H1 (cell line): Measurements from ENCODE around the gene FBXL5. TPM values are rescaled to one million over a fixed set of nuclear protein-coding genes. Genes with fewer than 3 reads are reported as not detected.

Source experiments
- CTCF ChIA-PET: fragments of 300-600 bp; sonication (Branson Sonifier 250); formaldehyde crosslinking; loops from one replicate; lab custom pipeline; 2021; ENCODE audit not compliant: partially characterized antibody; lab: Charles Lee
- POLR2A ChIA-PET: fragments of 300-600 bp; sonication (Branson Sonifier 250); formaldehyde crosslinking; loops from one replicate; lab custom pipeline; 2021; ENCODE audit warnings: inconsistent platforms; ENCODE audit not compliant: partially characterized antibody; lab: Charles Lee
- DNase-seq, 2 experiments: peaks; one replicate each; pipeline versions ENCODE4 v3.0.0 to v3.0.0-alpha.2; 2010 to 2022; ENCODE audit warnings: low spot score in 2 of 2, low read depth in 1 of 2, mixed read lengths in 1 of 2
- FAIRE-seq: peaks from 2 replicates; lab custom pipeline; 2011; peaks lifted over from hg19 to GRCh38; lab: Jason Lieb, UNC
- H2AFZ ChIP-seq: 2 replicates; pipeline ENCODE4 v1.8.1; 2012; ENCODE audit warnings: low read length, inconsistent platforms
- H2AK5ac ChIP-seq: 2 replicates; pipeline ENCODE4 v1.6.1; 2013; ENCODE audit warnings: low read depth, low read length
- H2BK120ac ChIP-seq: replicated peaks from 2 replicates; pipeline ENCODE3; 2013; ENCODE audit warnings: low read depth, low read length, inconsistent platforms
- H2BK12ac ChIP-seq: 2 replicates; pipeline ENCODE4 v1.6.1; 2013; ENCODE audit warnings: low read depth, low read length
- H2BK15ac ChIP-seq: 2 replicates; pipeline ENCODE4 v1.6.1; 2013; ENCODE audit warnings: low read length
- H2BK20ac ChIP-seq: 2 replicates; pipeline ENCODE4 v1.6.1; 2013; ENCODE audit warnings: low read length
- H2BK5ac ChIP-seq: 2 replicates; pipeline ENCODE4 v1.6.1; 2013; ENCODE audit warnings: low read depth, low read length
- H3K14ac ChIP-seq: 2 replicates; pipeline ENCODE4 v1.6.1; 2013; ENCODE audit warnings: inconsistent platforms; ENCODE audit not compliant: insufficient read length
- H3K18ac ChIP-seq: 2 replicates; pipeline ENCODE4 v1.6.1; 2013; ENCODE audit warnings: low read length; ENCODE audit errors: extremely low read depth
- H3K23ac ChIP-seq: 2 replicates; pipeline ENCODE4 v1.6.1; 2013; ENCODE audit warnings: inconsistent platforms; ENCODE audit not compliant: insufficient read length
- H3K23me2 ChIP-seq: 2 replicates; pipeline ENCODE4 v1.6.1; 2013; ENCODE audit warnings: low read depth, low read length
- H3K27ac ChIP-seq: 2 replicates; pipeline ENCODE4 v1.6.1; 2011; ENCODE audit warnings: low read depth, low read length, inconsistent platforms
- H3K27me3 ChIP-seq, 4 experiments: replicated peaks in 1 of 4; 1 replicate in 1 of 4; 2 replicates in 3 of 4; pipeline versions ENCODE4 v1.6.1 to v1.8.1; 2011 to 2013; ENCODE audit warnings: low read length in 3 of 4, mild to moderate bottlenecking in 3 of 4, inconsistent platforms in 2 of 4, mixed read lengths in 2 of 4, moderate library complexity in 1 of 4; ENCODE audit not compliant: control insufficient read depth in 3 of 4, insufficient read depth in 3 of 4; ENCODE audit errors: extremely low read depth in 1 of 4
- H3K36me3 ChIP-seq, 4 experiments: 2 replicates each; pipeline versions ENCODE4 v1.6.1 to v1.8.1; 2011 to 2013; ENCODE audit warnings: mild to moderate bottlenecking in 4 of 4, low read length in 3 of 4, moderate library complexity in 2 of 4, control low read depth in 1 of 4, inconsistent platforms in 1 of 4; ENCODE audit not compliant: insufficient read depth in 4 of 4, control insufficient read depth in 2 of 4
- H3K4ac ChIP-seq: replicated peaks from 2 replicates; pipeline ENCODE3; 2013; ENCODE audit warnings: low read length, low read depth, mixed read lengths, inconsistent platforms; ENCODE audit not compliant: insufficient read length
- H3K4me1 ChIP-seq, 4 experiments: replicated peaks in 1 of 4; 1 replicate in 1 of 4; 2 replicates in 3 of 4; pipeline versions ENCODE4 v1.6.1 to v1.8.1; 2011 to 2013; ENCODE audit warnings: low read length in 3 of 4, inconsistent platforms in 2 of 4, mixed read lengths in 1 of 4; ENCODE audit not compliant: insufficient read depth in 4 of 4, control insufficient read depth in 3 of 4
- H3K4me2 ChIP-seq, 2 experiments: 2 replicates each; pipeline versions ENCODE4 v1.6.1 to v1.8.1; 2011 to 2013; ENCODE audit warnings: low read depth in 2 of 2, low read length in 2 of 2, control low read depth in 1 of 2, inconsistent platforms in 1 of 2, mild to moderate bottlenecking in 1 of 2; ENCODE audit not compliant: insufficient read depth in 1 of 2
- H3K4me3 ChIP-seq, 4 experiments: fragments of 200-600, 300-600 bp in 1 of 4; sonication (generic), shearing (Covaris generic), sonication (Bioruptor Twin) in 1 of 4; 2 replicates each; pipeline versions ENCODE4 v1.5.1 to v1.8.1; 2011 to 2016; ENCODE audit warnings: low read length in 4 of 4, low read depth in 3 of 4, control low read depth in 2 of 4, inconsistent platforms in 2 of 4, mild to moderate bottlenecking in 2 of 4, mixed read lengths in 1 of 4, moderate library complexity in 1 of 4; ENCODE audit not compliant: insufficient read depth in 2 of 4; ENCODE audit errors: extremely low read depth in 1 of 4
- H3K56ac ChIP-seq: replicated peaks from 2 replicates; pipeline ENCODE3; 2013; ENCODE audit warnings: low read depth, mild to moderate bottlenecking, mixed read lengths, low read length, inconsistent platforms; ENCODE audit not compliant: insufficient read length
- H3K79me1 ChIP-seq: 2 replicates; pipeline ENCODE4 v1.6.1; 2013; ENCODE audit warnings: low read depth, low read length, control low read depth
- H3K79me2 ChIP-seq, 2 experiments: 2 replicates each; pipeline versions ENCODE4 v1.6.1 to v1.8.1; 2012 to 2013; ENCODE audit warnings: low read length in 2 of 2, mild to moderate bottlenecking in 2 of 2, inconsistent platforms in 1 of 2; ENCODE audit not compliant: insufficient read depth in 2 of 2, control insufficient read depth in 1 of 2
- H3K9ac ChIP-seq, 4 experiments: replicated peaks in 1 of 4; 1 replicate in 1 of 4; 2 replicates in 3 of 4; pipeline versions ENCODE4 v1.6.1 to v1.8.1; 2011 to 2013; ENCODE audit warnings: low read depth in 3 of 4, low read length in 3 of 4, control low read depth in 2 of 4, mild to moderate bottlenecking in 2 of 4, moderate library complexity in 2 of 4, inconsistent platforms in 1 of 4; ENCODE audit errors: extremely low read depth in 1 of 4
- H3K9me3 ChIP-seq, 2 experiments: 2 replicates each; pipeline versions ENCODE4 v1.6.1 to v1.8.1; 2012 to 2013; ENCODE audit warnings: mild to moderate bottlenecking in 2 of 2, moderate library complexity in 2 of 2, control low read depth in 1 of 2, inconsistent platforms in 1 of 2, low read depth in 1 of 2, low read length in 1 of 2, mixed read lengths in 1 of 2; ENCODE audit not compliant: insufficient read depth in 2 of 2
- H4K20me1 ChIP-seq, 2 experiments: replicated peaks in 1 of 2; 2 replicates each; pipeline versions ENCODE3 to v1.8.1; 2011 to 2013; ENCODE audit warnings: inconsistent platforms in 2 of 2, low read length in 2 of 2, mild to moderate bottlenecking in 1 of 2; ENCODE audit not compliant: insufficient read depth in 2 of 2, control insufficient read depth in 1 of 2
- H4K5ac ChIP-seq: 2 replicates; pipeline ENCODE4 v1.6.1; 2013; ENCODE audit warnings: low read length, low read depth, mixed read lengths, inconsistent platforms; ENCODE audit not compliant: insufficient read length
- H4K8ac ChIP-seq: 2 replicates; pipeline ENCODE4 v1.8.0; 2013; ENCODE audit warnings: mild to moderate bottlenecking, moderate library complexity, low read length, inconsistent platforms; ENCODE audit not compliant: insufficient read depth; ENCODE audit errors: extremely low read depth
- H4K91ac ChIP-seq: replicated peaks from 2 replicates; pipeline ENCODE3; 2013; ENCODE audit warnings: low read length, mixed read lengths, inconsistent platforms; ENCODE audit not compliant: insufficient read length
- CHD2 ChIP-seq: IDR thresholded peaks from 2 replicates; pipeline ENCODE4 v1.6.1; 2012; ENCODE audit warnings: low read length, improper control_type of control experiment
- EGR1 ChIP-seq: IDR thresholded peaks from 2 replicates; pipeline ENCODE4 v1.6.1; 2011; ENCODE audit warnings: low read depth, low read length, borderline replicate concordance
- KDM5A ChIP-seq: fragments of 200-600 bp; IDR thresholded peaks from 2 replicates; pipeline ENCODE4 v1.7.1; 2012; ENCODE audit warnings: mild to moderate bottlenecking, low read length, inconsistent platforms, mixed read lengths
- POLR2AphosphoS5 ChIP-seq: IDR thresholded peaks from 2 replicates; pipeline ENCODE4 v1.6.1; 2011; ENCODE audit warnings: low read depth, low read length
- RNF2 ChIP-seq: fragments of 200-900, 300-1000 bp; sonication (generic); IDR thresholded peaks from 2 replicates; pipeline ENCODE4 v1.7.1; 2016; ENCODE audit warnings: borderline replicate concordance, low read depth, mild to moderate bottlenecking, antibody characterized with exemption, low read length; ENCODE audit not compliant: poor library complexity, severe bottlenecking; ENCODE audit errors: missing control alignments
- SP1 ChIP-seq: IDR thresholded peaks from 2 replicates; pipeline ENCODE4 v1.6.1; 2011; ENCODE audit warnings: low read depth, low read length
- SRF ChIP-seq: IDR thresholded peaks from 2 replicates; pipeline ENCODE4 v1.6.1; 2011; ENCODE audit warnings: mild to moderate bottlenecking, low read depth, low read length, moderate library complexity
- TAF1 ChIP-seq: IDR thresholded peaks from 2 replicates; pipeline ENCODE4 v1.6.1; 2011; ENCODE audit warnings: mild to moderate bottlenecking, low read depth, low read length
- WGBS, 2 experiments: shearing (Covaris generic) in 1 of 2; methylation state at CpG; one replicate each; pipeline versions ENCODE4 v1.1.6 to v1.1.7; 2013 to 2015; ENCODE audit warnings: low lambda C conversion rate in 2 of 2, mixed read lengths in 2 of 2, inconsistent platforms in 1 of 2, low coverage in 1 of 2, missing lambda C conversion rate in 1 of 2; ENCODE audit not compliant: insufficient replicate concordance in 2 of 2, insufficient coverage in 1 of 2, insufficient read length in 1 of 2; ENCODE audit errors: extremely low coverage in 1 of 2, missing lambda C conversion rate in 1 of 2; 5-methylcytosine and 5-hydroxymethylcytosine counted together
- polyA plus RNA-seq, 7 experiments: library from polyadenylated mRNA; depleted of rRNA in 3 of 7; stranded (reverse) in 5 of 7; unstranded in 2 of 7; fragments of >200 nt in 5 of 7; fragments of 200-250 nt in 2 of 7; gene quantifications; 1 replicate in 5 of 7; 2 replicates in 1 of 7; 4 replicates in 1 of 7; pipeline versions ENCODE4 v1.2.1 to v1.2.3, GENCODE V29; 2011 to 2013; ENCODE audit warnings: missing spikeins in 2 of 7, mixed read lengths in 2 of 7
- total RNA-seq: library from RNA; stranded (reverse); fragmentation: NEBNext Ultra II Directional; extraction: Animal tissue kit (Norgen Biotek cat#: 25700); gene quantifications from 2 replicates; pipeline ENCODE4 v1.2.1, GENCODE V29; 2021
- TF ChIP-seq, protein P1 (sequence below), 3 experiments: IDR thresholded peaks; 1 replicate in 2 of 3; 2 replicates in 1 of 3; pipeline versions ENCODE4 v1.5.1 to v1.6.1; 2011; ENCODE audit warnings: low read length in 3 of 3, mild to moderate bottlenecking in 3 of 3, inconsistent platforms in 2 of 3, low read depth in 1 of 3, moderate library complexity in 1 of 3; ENCODE audit not compliant: insufficient read depth in 1 of 3; ENCODE audit errors: control extremely low read depth in 1 of 3
- TF ChIP-seq, protein P2 (sequence below): IDR thresholded peaks from 2 replicates; pipeline ENCODE4 v1.6.1; 2012; ENCODE audit warnings: inconsistent platforms

The FBXL5 gene
- total and polyA plus RNA-seq, 2 of the 8 experiments (the other 6 are each of a cell fraction or from before 2014, with no cell fraction given), result 34.6 to 62.7 TPM

DNA sequence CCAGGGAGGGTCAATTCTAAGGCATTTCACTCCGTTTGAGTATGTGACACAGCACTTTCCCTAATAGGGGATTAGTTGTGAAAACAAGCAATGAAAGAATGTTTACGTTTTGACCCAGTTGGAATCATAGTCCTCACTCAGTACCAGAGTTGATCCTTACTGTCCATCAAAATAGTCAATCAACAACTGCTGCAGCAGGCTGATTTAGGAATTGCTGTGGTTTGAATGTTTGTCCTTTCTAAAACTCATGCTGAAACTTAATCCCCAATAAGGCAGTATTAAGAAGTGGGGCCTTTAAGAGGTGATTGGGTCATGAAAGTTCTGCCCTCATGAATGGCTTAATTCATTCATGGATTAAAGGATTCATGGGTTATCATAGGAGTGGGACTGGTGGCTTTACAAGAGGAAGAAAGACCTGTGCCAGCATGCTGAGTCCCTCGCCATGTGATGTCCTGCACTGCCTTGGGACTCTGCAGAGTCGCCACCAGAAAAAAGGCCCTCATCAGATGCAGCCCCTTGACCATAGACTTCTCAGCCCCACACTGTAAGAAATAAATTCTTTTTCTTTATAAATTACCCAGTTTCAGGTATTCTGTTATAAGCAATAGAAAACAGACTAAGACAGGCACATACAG lies 3.1 kb upstream of the FBXL5 start:
- H3K23ac ChIP-seq, result no peak overlapping the region
- FAIRE-seq, result no peak
- ChIA-PET CTCF (interaction anchor here (0.5 kb wide), 1 partner anchor 217 kb away, joined by 4 read pairs; no protein-coding TSS in a partner anchor), POLR2A (interaction anchor here (0.8 kb wide), 1 partner anchor 19 kb away, joined by 3 read pairs; no protein-coding TSS in a partner anchor)
- H2BK12ac ChIP-seq, result no peak overlapping the region
- no peak overlapping the region for H3K14ac ChIP-seq
- peaks cover 0 to 11% of the 10 kb centered on the region in 2 experiments; a peak in 2 of 4 replicates for H3K79me2 ChIP-seq
- no peak overlapping the region for H4K91ac ChIP-seq
- H4K8ac ChIP-seq, result no peak overlapping the region
- H3K4me3 ChIP-seq, result no peak overlapping the region
- H3K18ac ChIP-seq, result no peak overlapping the region
- H3K9ac ChIP-seq, result no peak overlapping the region; a peak in 1 of 7 replicates
- no peaks in the 10 kb centered on the region for H4K20me1 ChIP-seq
- H3K9me3 ChIP-seq, result no peaks in the 10 kb centered on the region
- H2BK120ac ChIP-seq, result no peak overlapping the region
- no peak overlapping the region for H3K4me2 ChIP-seq
- peaks cover 2 to 8% (median 4%) of the 10 kb centered on the region in 4 experiments; a peak in 5 of 7 replicates for H3K4me1 ChIP-seq
- H2BK20ac ChIP-seq, result no peak overlapping the region
- WGBS, 2 experiments, result 91% methylated on average over 4 of the region's 4 CpGs; no CpG with 5 or more reads in 1 of the 2 experiments
- H2AK5ac ChIP-seq, result no peak overlapping the region
- no peak for DNase-seq
- no peaks in the 10 kb centered on the region for H3K27me3 ChIP-seq
- no peak overlapping the region for H3K27ac ChIP-seq
- H4K5ac ChIP-seq, result no peak overlapping the region
- H2AFZ ChIP-seq, result no peak overlapping the region
- peaks cover 7% of the 10 kb centered on the region for H3K23me2 ChIP-seq
- H3K56ac ChIP-seq, result no peak overlapping the region
- no peak overlapping the region for H3K4ac ChIP-seq
- no peaks in the 10 kb centered on the region for H3K79me1 ChIP-seq
- no peak overlapping the region for H2BK5ac ChIP-seq
- H2BK15ac ChIP-seq, result no peak overlapping the region
- peaks cover 0 to 3% (median 0%) of the 10 kb centered on the region in 4 experiments; a peak in 1 of 8 replicates for H3K36me3 ChIP-seq
- TF ChIP-seq SRF, result no peak
- no peak for TF ChIP-seq TAF1
- no peak for TF ChIP-seq CHD2
- TF ChIP-seq KDM5A, result no peak
- TF ChIP-seq RNF2, result no peak
- TF ChIP-seq, protein P1, sequence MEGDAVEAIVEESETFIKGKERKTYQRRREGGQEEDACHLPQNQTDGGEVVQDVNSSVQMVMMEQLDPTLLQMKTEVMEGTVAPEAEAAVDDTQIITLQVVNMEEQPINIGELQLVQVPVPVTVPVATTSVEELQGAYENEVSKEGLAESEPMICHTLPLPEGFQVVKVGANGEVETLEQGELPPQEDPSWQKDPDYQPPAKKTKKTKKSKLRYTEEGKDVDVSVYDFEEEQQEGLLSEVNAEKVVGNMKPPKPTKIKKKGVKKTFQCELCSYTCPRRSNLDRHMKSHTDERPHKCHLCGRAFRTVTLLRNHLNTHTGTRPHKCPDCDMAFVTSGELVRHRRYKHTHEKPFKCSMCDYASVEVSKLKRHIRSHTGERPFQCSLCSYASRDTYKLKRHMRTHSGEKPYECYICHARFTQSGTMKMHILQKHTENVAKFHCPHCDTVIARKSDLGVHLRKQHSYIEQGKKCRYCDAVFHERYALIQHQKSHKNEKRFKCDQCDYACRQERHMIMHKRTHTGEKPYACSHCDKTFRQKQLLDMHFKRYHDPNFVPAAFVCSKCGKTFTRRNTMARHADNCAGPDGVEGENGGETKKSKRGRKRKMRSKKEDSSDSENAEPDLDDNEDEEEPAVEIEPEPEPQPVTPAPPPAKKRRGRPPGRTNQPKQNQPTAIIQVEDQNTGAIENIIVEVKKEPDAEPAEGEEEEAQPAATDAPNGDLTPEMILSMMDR (IDR thresholded peaks at IDR 0.05; ENCODE audit: control extremely low read depth in 1 of 3, insufficient read depth in 1 of 3, low read depth in 1 of 3, low read length in 3 of 3), result no peak
- TF ChIP-seq POLR2AphosphoS5, result no peak
- TF ChIP-seq, protein P2, sequence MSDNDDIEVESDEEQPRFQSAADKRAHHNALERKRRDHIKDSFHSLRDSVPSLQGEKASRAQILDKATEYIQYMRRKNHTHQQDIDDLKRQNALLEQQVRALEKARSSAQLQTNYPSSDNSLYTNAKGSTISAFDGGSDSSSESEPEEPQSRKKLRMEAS, result no peak
- TF ChIP-seq EGR1, result no peak
- TF ChIP-seq SP1, result no peak
